Ectodermal cell (in vitro differentiated cells): Measurements from ENCODE around the gene FNDC3B.

Source experiments
- H3K27ac ChIP-seq: 2 replicates; pipeline ENCODE4 v1.7.0; 2013; ENCODE audit warnings: mild to moderate bottlenecking, low read depth, low read length; ENCODE audit not compliant: insufficient read depth, poor library complexity, severe bottlenecking
- H3K27me3 ChIP-seq: 2 replicates; pipeline ENCODE4 v1.7.0; 2013; ENCODE audit warnings: mild to moderate bottlenecking, low read length; ENCODE audit not compliant: insufficient read depth, control insufficient read depth, poor library complexity, severe bottlenecking
- H3K36me3 ChIP-seq: one replicate; pipeline ENCODE4 v1.7.0; 2013; ENCODE audit warnings: low read length; ENCODE audit not compliant: control insufficient read depth, insufficient read depth
- H3K4me1 ChIP-seq: one replicate; pipeline ENCODE4 v1.7.0; 2013; ENCODE audit warnings: low read length; ENCODE audit not compliant: control insufficient read depth, insufficient read depth
- H3K4me3 ChIP-seq: 2 replicates; pipeline ENCODE4 v1.7.0; 2013; ENCODE audit warnings: low read depth, low read length, control low read depth; ENCODE audit not compliant: insufficient read depth
- H3K9me3 ChIP-seq: 2 replicates; pipeline ENCODE4 v1.7.0; 2013; ENCODE audit warnings: mild to moderate bottlenecking, low read length, moderate library complexity; ENCODE audit not compliant: control insufficient read depth
- WGBS, 2 experiments: methylation state at CpG; one replicate each; pipeline ENCODE4 v1.1.7; 2013; ENCODE audit warnings: missing lambda C conversion rate in 2 of 2; 5-methylcytosine and 5-hydroxymethylcytosine counted together

FNDC3B gene

GRCh38 chr3:172390792-172391191 lies 351.4 kb downstream of the FNDC3B start:
- H3K36me3 ChIP-seq = no peaks in the 10 kb centered on the region
- H3K27ac ChIP-seq = no peak overlapping the region
- no peak overlapping the region for H3K4me3 ChIP-seq
- no peaks in the 10 kb centered on the region for H3K27me3 ChIP-seq
- H3K4me1 ChIP-seq = no peaks in the 10 kb centered on the region
- WGBS, 2 experiments = 92 to 97% methylated on average over 5 of the region's 5 CpGs
- H3K9me3 ChIP-seq = no peaks in the 10 kb centered on the region

- H3K4me3 ChIP-seq = no peak overlapping the region
- no peaks in the 10 kb centered on the region for H3K9me3 ChIP-seq
- no peaks in the 10 kb centered on the region for H3K27me3 ChIP-seq
- no peaks in the 10 kb centered on the region for H3K4me1 ChIP-seq
- no peaks in the 10 kb centered on the region for H3K36me3 ChIP-seq
- no peak overlapping the region for H3K27ac ChIP-seq
- WGBS, 2 experiments = 85 to 91% methylated on average over 3 to 4 of the region's 5 CpGs
Observed at GRCh38 chr3:172391592-172392302, 352.4 kb downstream of the FNDC3B start.

- no peak overlapping the region for H3K27ac ChIP-seq
- H3K4me1 ChIP-seq = no peaks in the 10 kb centered on the region
- H3K4me3 ChIP-seq = no peak overlapping the region
- H3K27me3 ChIP-seq = no peaks in the 10 kb centered on the region
- H3K9me3 ChIP-seq = no peaks in the 10 kb centered on the region
- 100% methylated on average over 2 of the region's 2 CpGs for WGBS, 2 experiments
- H3K36me3 ChIP-seq = no peaks in the 10 kb centered on the region
Observed at GRCh38 chr3:172394692-172395091, 355.3 kb downstream of the FNDC3B start.

- no peaks in the 10 kb centered on the region for H3K27me3 ChIP-seq
- no peaks in the 10 kb centered on the region for H3K36me3 ChIP-seq
- 83 to 85% methylated on average over 7 of the region's 7 CpGs for WGBS, 2 experiments
Observed at GRCh38 chr3:172396400-172396799, 357.0 kb downstream of the FNDC3B start.

GRCh38 chr3:172397716-172398405 lies 358.5 kb downstream of the FNDC3B start:
- no peaks in the 10 kb centered on the region for H3K9me3 ChIP-seq
- no peaks in the 10 kb centered on the region for H3K4me1 ChIP-seq
- 95 to 100% methylated on average over 1 of the region's 1 CpG for WGBS, 2 experiments
- H3K27me3 ChIP-seq = no peaks in the 10 kb centered on the region
- H3K4me3 ChIP-seq = no peak overlapping the region
- H3K27ac ChIP-seq = no peak overlapping the region
- peaks cover 5% of the 10 kb centered on the region for H3K36me3 ChIP-seq

More at GRCh38 chr3:172396400-172396799, 357.0 kb downstream of the FNDC3B start:
- Histone ChIP-seq H3K4me3 (no peak overlapping the region), H3K27ac (no peak overlapping the region), H3K9me3 (no peaks in the 10 kb centered on the region), H3K4me1 (no peaks in the 10 kb centered on the region)

GRCh38 chr3:172398484-172398883 lies 359.1 kb downstream of the FNDC3B start:
- peaks cover 5% of the 10 kb centered on the region for H3K36me3 ChIP-seq

GRCh38 chr3:172402090-172402489 lies 362.7 kb downstream of the FNDC3B start:
- 90 to 100% methylated on average over 2 of the region's 2 CpGs for WGBS, 2 experiments
- Histone ChIP-seq H3K27me3 (no peaks in the 10 kb centered on the region), H3K9me3 (no peaks in the 10 kb centered on the region), H3K36me3 (peaks cover 5% of the 10 kb centered on the region), H3K4me3 (no peak overlapping the region), H3K4me1 (no peaks in the 10 kb centered on the region), H3K27ac (no peak overlapping the region)

More at GRCh38 chr3:172398484-172398883, 359.1 kb downstream of the FNDC3B start:
- H3K27me3 ChIP-seq = no peaks in the 10 kb centered on the region
- no peak overlapping the region for H3K4me3 ChIP-seq
- no peaks in the 10 kb centered on the region for H3K9me3 ChIP-seq
- H3K27ac ChIP-seq = no peak overlapping the region
- H3K4me1 ChIP-seq = no peaks in the 10 kb centered on the region
- 95 to 96% methylated on average over 4 of the region's 4 CpGs for WGBS, 2 experiments

GRCh38 chr3:172402892-172403643 lies 363.7 kb downstream of the FNDC3B start:
- no peaks in the 10 kb centered on the region for H3K9me3 ChIP-seq
- H3K36me3 ChIP-seq = peaks cover 5% of the 10 kb centered on the region
- 91% methylated on average over 8 of the region's 8 CpGs for WGBS, 2 experiments
- no peak overlapping the region for H3K27ac ChIP-seq
- H3K4me1 ChIP-seq = no peaks in the 10 kb centered on the region
- no peaks in the 10 kb centered on the region for H3K27me3 ChIP-seq
- H3K4me3 ChIP-seq = no peak overlapping the region

GRCh38 chr3:172404237-172404962 lies 365.0 kb downstream of the FNDC3B start:
- H3K9me3 ChIP-seq = no peaks in the 10 kb centered on the region
- WGBS, 2 experiments = 82 to 83% methylated on average over 12 of the region's 12 CpGs

More at GRCh38 chr3:172404237-172404962, 365.0 kb downstream of the FNDC3B start:
- no peak overlapping the region for H3K27ac ChIP-seq
- no peak overlapping the region for H3K4me3 ChIP-seq
- peaks cover 5% of the 10 kb centered on the region for H3K36me3 ChIP-seq
- no peaks in the 10 kb centered on the region for H3K27me3 ChIP-seq
- H3K4me1 ChIP-seq = no peaks in the 10 kb centered on the region
